Eye (tissue), 1 donor: ENCODE results near the gene TBC1D3D.
"Not testable (repeated sequence)": the region's sequence is repeated elsewhere in the genome, so short reads cannot be mapped to it uniquely, and the experiment has no call there.

Experiments
- DNase-seq: peaks from one replicate; pipeline ENCODE4 v3.0.0-alpha.2; 2015

TBC1D3D gene

GRCh38 chr17:38003676-38004075, at the start of gene TBC1D3D:
Gene TBC1D3D (plus strand): TSS chr17:38003976. CDS start chr17:38005561, 1,585 bp downstream.
- DNase-seq = not testable (repeated sequence)

- DNase-seq = not testable (repeated sequence)
Measured at GRCh38 chr17:37988960-37989359, 14.8 kb upstream of the TBC1D3D start, which contains the start of gene TBC1D3L. Gene TBC1D3L (minus strand): TSS chr17:37989060. CDS start chr17:37987520, 1,540 bp downstream.
